Kasumi-1 (cell line): ENCODE data around the gene TMEM256.

Experiments
- DNase-seq, 2 experiments: peaks; one replicate each; lab custom pipeline; 2025; lab: John Stamatoyannopoulos, UW

Gene TMEM256

GRCh38 chr17:7408252-7408727, 4.4 kb upstream of the TMEM256 start:
- no peak for DNase-seq

GRCh38 chr17:7407485-7408251, 3.8 kb upstream of the TMEM256 start, which contains the start of gene NLGN2:
TSS of gene NLGN2 (plus strand) at chr17:7407845. CDS start at chr17:7408256, 411 bp downstream.
- DNase-seq = no peak

- DNase-seq = no peak
Observed at GRCh38 chr17:7407082-7407481, 3.2 kb upstream of the TMEM256 start.

GRCh38 chr17:7406235-7406825, 2.4 kb upstream of the TMEM256 start:
- no peak for DNase-seq

GRCh38 chr17:7405350-7406234, 1.7 kb upstream of the TMEM256 start:
- no peak for DNase-seq

GRCh38 chr17:7404737-7405349, 946 bp upstream of the TMEM256 start:
- no peak for DNase-seq

- DNase-seq = peak; percentile 41 to 45
Observed at GRCh38 chr17:7403727-7403976, 245 bp downstream of the TMEM256 start.

- DNase-seq = peak in 1 of 2 experiments; percentile 12
Observed at GRCh38 chr17:7403043-7403726, 712 bp downstream of the TMEM256 start.

- DNase-seq = no peak
Observed at GRCh38 chr17:7398612-7399011, 5.3 kb downstream of the TMEM256 start.

GRCh38 chr17:7396147-7396546, 7.8 kb downstream of the TMEM256 start:
- DNase-seq = no peak

- peak; percentile 24 to 39 for DNase-seq
Observed at GRCh38 chr17:7394452-7395191, 9.3 kb downstream of the TMEM256 start, which contains the start of gene PLSCR3. TSS of gene PLSCR3 (minus strand) at chr17:7394525. CDS start at chr17:7394110, 415 bp downstream.

- DNase-seq = no peak
Observed at GRCh38 chr17:7393613-7394451, 10.1 kb downstream of the TMEM256 start.

- no peak for DNase-seq
Observed at GRCh38 chr17:7392696-7393612, 10.9 kb downstream of the TMEM256 start.

GRCh38 chr17:7391307-7391706, 12.6 kb downstream of the TMEM256 start:
- no peak for DNase-seq

- DNase-seq = no peak
Observed at GRCh38 chr17:7389924-7390910, 13.7 kb downstream of the TMEM256 start.

GRCh38 chr17:7388856-7389255, 15.0 kb downstream of the TMEM256 start:
- DNase-seq = no peak

GRCh38 chr17:7384489-7385081, 19.3 kb downstream of the TMEM256 start:
- DNase-seq = no peak
